Umbilical cord (tissue), 2 donors: ENCODE measurements around the gene HDAC4. TPM values are rescaled to one million over a fixed set of nuclear protein-coding genes. Genes with fewer than 3 reads are reported as not detected.
"Not testable (repeated sequence)": the region's sequence is repeated elsewhere in the genome, so short reads cannot be mapped to it uniquely, and the experiment has no call there.

Source experiments
- DNase-seq: peaks from one replicate; pipeline ENCODE4 v3.0.0-alpha.2; 2015; ENCODE audit warnings: low spot score
- total RNA-seq: library from RNA; depleted of rRNA; stranded (reverse); fragments of >200 nt; gene quantifications from one replicate; pipeline ENCODE4 v1.2.3, GENCODE V29; 2014; ENCODE audit warnings: low replicate concordance; ENCODE audit not compliant: insufficient read depth

The HDAC4 gene
- total RNA-seq = 99.4 TPM

DNA sequence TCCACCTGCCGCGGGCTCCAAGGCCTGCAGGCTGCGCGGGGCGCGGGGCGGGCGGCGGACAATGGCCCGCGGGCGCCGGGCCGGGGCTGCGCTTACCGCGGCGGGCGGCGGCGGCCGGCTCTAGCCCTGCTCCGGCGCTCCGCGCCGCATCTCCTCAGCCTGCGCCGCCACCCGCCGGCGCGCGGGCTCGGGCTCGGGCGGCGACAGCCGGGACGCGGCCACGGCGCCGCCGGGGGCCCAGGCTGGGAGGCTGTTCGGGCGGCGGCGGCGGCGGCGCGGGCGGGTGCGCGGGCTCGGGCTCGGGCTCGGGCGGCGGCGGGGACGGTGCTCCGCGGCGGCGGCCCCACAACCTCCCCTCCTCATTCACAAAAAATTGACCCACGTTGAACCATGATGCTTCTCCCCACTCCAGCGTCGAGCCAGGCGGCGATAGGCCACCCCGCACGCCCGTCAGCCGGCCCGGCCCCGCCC is at the start of gene HDAC4:
Gene HDAC4 (minus strand): TSS at position 425 of the 471 bp plus-strand sequence. CDS start 48,321 bp downstream, outside the sequence.
- DNase-seq = no peak

DNA sequence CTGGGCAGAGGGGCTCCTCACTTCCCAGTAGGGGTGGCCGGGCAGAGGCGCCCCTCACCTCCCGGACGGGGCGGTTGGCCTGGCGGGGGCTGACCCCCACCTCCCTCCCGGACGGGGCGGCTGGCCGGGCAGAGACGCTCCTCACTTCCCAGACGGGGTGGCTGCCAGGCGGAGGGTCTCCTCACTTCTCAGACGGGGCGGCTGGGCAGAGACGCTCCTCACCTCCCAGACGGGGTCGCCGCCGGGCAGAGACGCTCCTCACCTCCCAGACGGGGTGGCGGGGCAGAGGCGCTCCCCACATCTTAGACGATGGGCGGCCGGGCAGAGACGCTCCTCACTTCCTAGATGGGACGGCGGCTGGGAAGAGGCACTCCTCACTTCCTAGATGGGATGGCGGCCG is 48.6 kb upstream of the HDAC4 start:
- DNase-seq = not testable (repeated sequence)

DNA sequence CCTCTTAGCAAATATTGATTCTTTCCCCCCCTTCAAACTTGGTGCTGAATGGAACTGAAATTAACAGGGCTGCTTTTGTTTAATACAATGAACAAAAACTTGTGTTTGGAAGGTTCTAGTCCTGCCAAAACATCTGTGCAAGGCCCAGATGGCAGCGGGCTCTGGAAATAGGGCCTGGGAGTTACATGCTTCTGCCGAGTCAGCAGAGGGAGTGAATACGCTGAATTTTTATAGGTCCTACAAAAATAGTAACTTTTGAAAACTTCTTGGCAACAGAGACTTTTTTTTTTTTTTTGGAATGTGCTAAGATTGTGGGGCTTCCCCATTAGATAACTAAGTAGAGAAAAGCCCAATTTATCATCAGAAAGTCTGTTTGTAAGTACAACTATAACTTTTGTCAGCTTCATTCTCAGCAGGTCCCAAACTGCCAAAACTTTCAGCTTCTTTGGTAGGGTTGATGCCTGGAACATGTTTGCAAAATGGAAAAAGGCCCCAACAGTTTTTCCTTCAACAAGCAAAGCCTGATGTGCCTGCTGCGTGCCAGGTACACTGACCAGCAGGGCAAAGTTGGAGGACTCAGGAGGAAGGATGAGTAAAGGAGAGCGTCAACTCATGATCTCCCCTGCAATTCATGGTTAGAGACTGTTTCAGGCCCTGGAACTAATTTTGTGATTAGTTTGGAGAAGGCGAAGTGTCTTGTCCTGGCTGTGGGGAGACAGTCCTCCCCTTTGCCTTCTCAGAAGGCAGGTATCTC is 45.1 kb upstream of the HDAC4 start:
- DNase-seq = peak; percentile 94

DNA sequence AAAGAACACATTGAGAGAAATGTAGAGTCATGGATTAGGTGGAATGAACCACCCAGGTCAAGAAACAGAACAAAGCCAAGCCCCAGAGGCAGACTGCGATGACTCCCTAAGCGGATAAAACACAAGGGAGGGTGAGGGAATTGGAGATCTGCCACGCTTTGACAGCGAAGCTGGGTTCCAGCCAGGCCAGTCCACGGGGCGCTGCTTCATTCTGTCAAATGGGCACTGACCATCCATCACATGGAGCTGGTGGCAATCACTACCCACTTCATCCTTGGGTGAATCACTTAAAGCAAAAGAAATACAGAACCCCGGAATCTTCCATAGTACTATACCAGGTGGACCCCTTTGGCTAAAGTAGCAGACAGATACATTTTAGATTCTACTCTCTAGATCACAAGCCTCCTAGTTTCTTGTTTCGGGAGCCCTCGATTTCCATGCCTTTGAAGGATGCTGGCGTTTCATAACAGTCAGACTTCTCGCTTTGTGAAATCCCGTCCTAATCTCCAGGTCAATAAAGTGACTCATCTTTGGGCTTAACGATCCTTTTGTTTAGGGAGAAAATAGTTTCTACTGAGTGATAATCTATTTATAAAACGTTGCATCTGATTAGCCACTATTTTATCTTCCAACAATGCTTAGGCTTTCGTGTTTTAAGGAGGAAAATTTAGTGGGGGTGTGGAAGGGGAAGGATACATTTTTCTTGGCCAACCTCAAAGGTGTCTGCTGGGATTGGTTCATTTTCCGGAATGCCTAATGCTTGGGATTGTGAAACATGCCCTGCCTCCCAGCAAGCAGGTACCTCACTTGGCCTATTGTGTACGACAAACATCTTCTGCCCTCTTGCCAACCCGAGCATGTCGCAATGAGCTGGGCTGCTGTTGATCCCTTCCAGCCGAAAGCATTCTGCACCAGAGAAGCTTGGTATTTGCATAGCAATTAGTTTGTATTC is 44.1 kb upstream of the HDAC4 start:
- peak; percentile 30 for DNase-seq

DNA sequence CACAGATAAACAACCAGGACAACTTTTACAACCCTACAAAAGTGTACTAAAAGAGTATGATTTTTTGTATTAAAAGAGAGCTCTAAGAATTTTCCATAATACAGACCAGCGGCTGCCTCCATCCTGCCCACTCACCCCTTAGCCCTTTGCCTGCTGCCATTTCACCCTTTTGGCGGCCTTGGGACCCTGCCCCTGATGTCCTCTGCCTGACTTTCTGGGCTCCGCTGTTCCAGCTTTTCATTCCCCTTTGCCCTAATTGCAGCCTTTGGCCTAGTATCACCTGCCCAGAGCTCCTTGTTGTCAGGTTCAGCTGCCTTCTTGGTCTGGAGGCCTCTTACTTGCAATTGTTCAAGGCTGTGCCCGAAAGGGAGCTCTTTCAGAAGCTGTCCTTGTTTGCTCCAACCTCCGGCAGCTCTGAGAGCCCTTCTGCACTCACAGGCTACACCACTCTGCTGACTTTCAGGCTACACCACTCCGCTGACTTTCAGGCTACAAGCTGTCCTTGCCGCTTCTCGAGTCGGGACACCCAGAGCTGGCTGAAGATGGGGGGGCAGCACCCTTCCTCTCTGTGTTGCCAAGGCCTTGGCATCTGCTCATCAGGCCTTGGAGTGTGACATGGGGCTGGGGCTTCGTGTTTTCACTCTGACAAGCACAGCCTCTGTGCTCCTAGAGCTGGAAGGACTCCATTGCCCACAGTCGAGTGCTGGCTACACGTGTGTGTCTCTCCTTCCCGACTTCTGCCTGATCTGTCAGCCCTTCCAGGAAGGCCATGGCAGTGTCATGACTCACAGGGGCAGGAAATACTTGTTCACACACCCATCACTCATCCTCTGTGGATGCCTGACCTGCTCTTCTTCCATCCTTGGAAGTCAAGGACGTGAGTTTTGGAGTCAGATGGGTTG is 43.1 kb upstream of the HDAC4 start:
- peak; percentile 26 for DNase-seq

DNA sequence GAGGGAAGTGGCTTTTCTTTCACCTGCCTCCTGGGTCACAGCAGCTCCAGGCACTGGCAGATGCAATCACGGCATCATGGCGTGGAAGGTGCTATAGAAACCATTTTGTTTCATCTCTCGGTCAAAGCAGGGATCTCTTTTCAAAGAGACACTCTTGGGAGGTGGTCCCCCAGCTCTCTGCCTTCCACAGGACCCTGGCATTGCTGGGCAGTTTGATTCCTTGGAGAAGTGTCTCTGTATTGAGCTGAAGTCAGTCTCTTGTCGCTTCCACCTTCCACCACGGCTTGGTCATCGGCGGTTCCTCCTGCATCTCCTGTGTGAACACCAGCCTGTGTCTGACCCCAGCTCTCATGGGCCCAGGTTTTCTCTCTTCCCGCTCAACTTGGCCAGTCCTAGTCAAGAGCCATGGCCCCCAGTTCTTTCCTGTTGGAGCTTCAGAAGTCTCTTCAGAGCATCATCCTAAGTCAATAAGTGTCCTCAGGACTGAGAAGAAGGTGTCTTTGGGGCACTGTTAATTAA is 42.3 kb upstream of the HDAC4 start:
- DNase-seq = no peak

DNA sequence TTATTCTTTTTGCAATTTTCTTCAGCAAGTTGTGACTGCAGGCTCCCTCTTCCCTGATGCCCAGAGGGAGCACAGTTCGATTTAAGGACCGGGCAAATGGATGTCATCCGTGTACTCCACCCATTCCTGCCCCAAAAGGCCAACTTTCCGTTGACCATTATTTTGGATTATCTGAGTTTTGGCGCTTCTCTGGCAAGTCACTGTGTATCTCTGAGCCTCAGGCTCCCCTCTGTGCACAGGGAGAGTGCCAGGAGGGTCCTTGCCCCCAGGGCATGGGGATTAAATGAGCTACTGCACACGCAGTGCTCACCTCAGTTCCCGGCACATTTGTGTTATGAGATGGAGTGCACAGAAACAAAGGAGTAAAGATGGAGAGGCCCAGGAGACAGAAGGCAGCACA is 41.4 kb upstream of the HDAC4 start:
- DNase-seq = no peak

DNA sequence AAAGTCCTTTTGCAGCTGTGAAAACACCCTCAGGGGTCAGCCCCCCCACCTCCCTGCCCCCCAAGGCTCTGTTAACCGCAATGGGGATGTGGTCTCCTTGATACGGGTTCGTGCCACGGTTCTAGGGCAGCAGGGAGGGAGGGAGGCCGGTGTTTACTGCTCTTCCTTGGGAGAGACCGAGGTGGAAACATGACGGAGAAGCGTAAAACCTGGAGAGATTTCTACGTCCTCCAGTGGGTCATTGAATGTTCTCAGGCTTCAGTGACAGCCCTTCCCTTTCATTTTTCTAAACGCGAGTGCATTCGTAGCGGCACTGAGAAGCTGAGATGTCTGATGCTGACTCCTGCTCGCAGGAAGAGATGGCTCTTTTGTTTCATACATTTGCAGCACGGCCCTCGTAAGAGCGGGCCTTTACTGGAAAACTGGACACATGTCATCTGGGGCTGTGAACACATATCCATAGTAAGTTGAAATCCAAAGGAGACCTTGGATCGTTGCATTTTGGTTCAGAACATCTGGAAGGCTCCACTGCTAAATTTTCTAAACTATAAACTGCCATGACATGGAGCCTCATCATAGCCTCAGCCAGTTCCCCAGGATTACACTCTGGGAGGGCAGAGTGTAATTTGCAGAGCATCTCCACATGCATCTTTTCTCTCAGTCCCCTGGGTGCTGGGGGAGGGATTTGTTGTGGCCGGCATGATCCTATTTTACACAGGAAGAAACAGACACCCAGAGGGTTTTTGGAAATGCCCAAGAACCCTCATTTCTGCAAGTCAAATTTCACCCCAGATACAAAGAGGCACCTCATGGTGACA is 40.6 kb upstream of the HDAC4 start:
- peak; percentile 26 for DNase-seq

DNA sequence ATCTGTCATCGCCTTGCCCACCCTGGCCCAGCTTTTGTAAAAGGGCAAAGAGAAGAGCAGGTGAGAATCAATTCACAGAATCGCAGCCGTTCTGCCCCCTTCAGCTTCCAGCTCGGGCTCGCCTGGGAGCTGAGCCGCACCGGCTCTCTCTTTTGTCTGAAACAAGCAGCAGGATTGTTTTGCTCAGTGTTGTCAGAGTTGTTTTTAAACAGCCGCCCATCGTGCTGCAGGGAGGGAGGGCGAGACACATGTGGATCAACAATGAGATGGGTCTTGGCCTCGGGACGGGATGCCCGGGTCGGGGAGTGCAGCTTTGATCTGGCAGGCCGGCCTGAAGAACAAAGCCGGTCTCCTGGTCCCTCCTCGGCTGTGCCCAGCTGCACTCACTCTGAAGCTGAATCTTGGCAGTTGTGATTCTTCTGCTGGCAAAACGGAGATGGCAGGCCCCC is 39.7 kb upstream of the HDAC4 start:
- DNase-seq = peak; percentile 61

DNA sequence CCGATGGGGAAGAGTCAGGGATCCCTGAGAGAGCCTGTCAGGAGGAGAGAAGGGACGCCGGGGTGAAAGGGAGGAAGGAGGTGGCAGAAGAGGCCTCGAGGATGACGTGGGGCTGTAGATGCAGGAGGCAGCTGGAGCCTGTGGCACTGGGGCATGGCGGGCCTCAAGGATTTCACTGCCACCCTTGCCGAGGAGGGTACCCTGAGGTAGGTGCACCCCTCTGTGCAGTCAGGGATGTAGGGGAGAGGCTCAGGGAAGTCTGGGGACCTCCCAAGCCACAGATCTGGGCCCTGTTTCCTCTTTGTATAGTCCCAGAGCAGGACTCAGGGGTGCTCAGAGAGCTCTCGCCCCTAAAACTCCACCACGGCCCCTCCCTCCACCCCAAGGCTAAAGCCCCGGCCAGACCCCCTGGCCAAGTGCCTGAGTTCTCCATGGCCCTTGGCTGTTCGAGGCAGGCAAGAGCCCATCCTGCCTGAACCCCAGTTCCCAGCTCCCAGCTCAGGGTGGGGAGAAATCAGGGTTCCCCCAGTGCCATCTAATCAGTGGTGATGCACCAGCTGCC is 39.0 kb upstream of the HDAC4 start:
- no peak for DNase-seq

DNA sequence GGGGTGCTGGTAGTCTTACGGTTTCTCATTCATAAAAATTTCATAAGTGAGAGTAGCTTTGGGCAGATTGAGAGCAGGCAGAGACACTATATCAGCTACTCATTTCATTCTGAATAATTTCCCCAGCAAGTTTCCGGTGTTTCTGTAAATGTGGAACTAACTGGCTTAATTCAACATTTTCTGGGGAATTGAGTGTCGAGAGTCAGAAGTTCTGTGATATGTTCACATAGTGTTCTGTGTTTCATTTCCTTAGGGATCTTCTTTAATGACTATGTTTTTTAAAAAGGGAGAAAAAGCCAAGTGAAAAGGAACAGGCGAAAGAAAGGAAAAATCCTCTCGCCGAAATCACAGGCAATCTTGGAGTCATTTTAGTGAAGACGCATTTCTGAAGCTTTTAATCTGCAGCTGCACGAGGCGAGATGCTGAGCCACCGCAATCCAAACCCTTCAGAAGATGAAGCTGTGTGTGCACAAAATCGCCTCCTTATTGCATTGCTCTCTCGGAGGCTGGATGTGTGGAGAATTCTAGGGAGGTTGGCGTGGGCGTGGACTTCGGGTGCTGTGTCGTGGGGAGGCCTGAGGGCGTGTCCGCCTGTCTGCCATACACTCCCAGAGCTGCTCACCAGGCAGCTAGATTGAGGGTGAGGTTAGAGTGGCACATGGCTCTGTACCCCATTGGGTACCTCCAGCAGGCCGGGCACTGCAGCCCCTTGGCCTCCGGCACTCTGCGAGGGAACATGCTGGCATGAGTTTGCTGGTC is 38.4 kb upstream of the HDAC4 start:
- no peak for DNase-seq

DNA sequence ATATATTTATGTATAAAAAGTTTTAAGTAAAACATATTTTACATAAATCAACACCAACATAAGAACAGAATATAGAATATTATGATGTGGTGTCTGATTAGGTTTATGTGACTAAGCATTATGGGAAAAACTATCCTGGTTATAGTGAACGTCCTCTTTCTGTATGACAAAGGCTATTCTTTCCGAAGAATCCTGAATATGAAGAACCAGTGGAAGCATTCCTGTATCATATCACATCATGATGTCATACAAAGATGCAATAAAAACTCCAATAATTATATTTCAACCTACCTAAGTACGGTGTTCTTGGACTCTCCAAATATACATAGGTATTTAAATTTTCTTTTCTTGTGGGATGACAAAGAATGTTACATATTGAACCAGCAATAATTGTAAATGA is 37.5 kb upstream of the HDAC4 start:
- no peak for DNase-seq

DNA sequence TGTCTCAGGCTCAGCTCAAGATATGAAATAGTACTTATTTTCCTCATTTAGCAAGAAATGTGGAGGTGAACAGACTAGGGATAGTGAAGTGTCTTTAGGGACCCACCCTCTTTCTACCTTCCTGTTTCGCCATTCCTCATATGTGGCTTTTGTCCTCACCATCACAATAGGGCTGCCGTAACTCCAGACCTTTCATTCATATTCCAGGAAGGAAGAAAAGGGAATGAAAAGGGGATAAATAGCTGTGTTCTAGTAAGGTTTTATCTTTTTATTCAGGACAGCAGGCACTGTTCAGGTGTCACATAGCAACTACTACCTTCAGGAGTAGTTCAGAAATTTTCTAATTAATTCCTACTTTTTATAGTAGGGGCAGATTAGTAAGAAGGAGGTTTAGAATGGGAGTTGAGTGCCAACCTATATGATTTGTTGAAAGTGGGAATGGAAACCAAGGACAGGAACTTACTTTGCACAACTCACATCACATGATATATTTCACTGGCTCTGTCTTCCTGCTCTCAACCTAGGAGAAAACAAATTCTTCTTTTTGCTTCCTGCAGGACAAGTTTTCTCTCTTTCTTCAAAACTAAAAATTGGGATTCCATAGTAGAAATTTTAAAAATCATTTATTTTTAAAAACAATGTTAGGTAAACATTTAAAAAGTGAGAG is 36.0 kb upstream of the HDAC4 start:
- DNase-seq = no peak

DNA sequence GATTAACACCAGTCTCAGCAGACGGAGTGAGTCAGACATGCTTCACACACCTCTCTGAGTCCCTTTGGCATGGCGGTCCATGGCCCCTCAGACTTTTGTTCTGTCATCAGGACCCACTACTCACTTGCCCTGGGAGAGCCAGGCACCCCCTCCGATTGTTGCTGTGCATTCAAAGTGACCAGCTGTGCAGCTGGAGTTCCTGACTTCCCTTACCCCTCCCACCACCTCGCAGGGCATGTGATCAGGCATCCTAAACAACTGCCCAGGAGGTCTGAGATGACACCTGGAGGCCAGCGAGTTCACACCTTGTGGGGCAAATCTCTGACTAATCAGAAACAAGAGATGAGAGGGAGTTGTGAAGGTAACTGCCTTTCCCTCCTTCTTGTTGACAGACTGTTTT is 35.3 kb upstream of the HDAC4 start:
- no peak for DNase-seq

DNA sequence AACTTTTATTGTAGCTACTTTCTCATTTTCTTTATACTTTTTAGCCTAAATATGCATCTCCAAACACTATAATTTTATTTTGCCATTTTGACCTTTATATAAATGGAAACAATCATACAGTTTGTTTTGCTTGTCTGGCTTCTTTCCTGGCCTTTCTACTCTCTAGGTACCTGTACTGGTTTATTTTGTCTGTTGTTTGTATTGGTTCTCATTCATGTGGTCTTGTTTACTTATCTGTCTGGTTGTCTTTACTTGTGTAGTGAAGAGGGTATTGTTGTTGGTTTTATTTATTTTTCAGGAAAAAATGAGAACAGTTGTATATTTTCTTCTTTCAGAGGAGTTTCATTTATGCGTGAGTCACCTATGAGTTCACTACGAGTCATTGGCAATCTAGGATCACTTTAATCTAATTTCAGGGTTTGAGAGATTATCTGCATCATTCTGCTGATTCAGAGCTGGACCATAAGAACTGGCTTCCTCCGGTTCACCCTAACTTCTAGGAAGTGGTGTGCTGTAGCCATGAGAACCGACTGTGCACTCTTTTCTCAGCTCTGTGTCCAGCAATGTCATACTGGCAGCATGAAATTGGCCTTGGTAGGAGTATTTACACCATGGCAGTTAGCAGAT is 33.1 kb upstream of the HDAC4 start:
- DNase-seq = no peak

DNA sequence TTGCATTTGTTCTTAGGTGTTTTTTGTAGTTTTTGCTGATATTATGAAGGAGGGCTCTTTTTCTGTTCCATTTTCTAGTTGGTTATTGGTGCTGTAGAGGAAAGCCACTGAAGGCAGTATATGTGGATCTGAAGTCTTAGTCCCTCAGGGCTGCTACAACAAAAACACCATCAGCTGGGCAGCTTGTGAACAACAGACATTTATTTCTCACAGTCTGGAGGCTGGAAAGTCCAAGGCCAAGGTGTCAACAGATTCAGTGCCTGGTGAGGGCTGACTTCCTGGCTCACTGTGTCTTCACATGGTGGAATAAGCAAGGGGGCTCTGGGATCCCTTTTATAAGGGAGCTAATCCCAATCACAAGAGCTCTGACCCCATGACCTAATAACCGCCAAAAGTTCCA is 31.4 kb upstream of the HDAC4 start:
- no peak for DNase-seq

DNA sequence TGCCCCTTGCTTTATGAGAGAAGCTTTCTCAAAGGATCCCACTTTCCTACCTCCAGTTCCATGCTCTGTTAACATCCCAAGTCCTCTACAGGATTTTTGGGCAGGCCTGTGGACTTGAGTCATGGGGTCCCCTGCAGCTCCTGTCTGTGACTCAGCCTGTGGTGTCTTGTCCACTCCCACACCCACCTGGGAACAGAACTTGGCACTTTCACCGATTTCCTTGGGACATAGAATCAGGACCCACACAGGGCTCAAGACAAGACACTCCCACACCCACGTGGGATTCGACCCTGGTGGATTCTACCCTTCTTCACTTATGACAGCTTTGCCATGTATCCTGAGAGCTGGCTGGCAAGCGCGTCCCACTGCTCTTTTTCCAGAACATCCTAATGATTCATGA is 30.7 kb upstream of the HDAC4 start:
- DNase-seq = no peak
